GM23248 (cell line): Measurements from ENCODE around the gene RNASEL. TPM values are rescaled to one million over a fixed set of nuclear protein-coding genes. Genes with fewer than 3 reads are reported as not detected.
A peak's percentile ranks its signal among the peaks of the same experiment; 100 is the strongest.

Experiments used
- DNase-seq: peaks from one replicate; pipeline ENCODE4 v3.0.0-alpha.2; 2015
- H2AFZ ChIP-seq: fragments of 200-600 bp; sonication (generic); 2 replicates; pipeline ENCODE4 v1.6.1; 2016; ENCODE audit warnings: antibody characterized with exemption
- H3F3A ChIP-seq: fragments of 200-600 bp; sonication (generic); 2 replicates; pipeline ENCODE4 v1.6.1; 2016; ENCODE audit warnings: mild to moderate bottlenecking, antibody characterized with exemption, mixed run types; ENCODE audit not compliant: insufficient read depth
- H3K27ac ChIP-seq: fragments of 200-600 bp; sonication (generic); 2 replicates; pipeline ENCODE4 v1.5.1; 2016; ENCODE audit warnings: mild to moderate bottlenecking
- H3K27me3 ChIP-seq: fragments of 200-600 bp; sonication (generic); replicated peaks from 2 replicates; pipeline ENCODE4 v1.6.1; 2016; ENCODE audit warnings: mild to moderate bottlenecking; ENCODE audit not compliant: insufficient read depth
- H3K36me3 ChIP-seq: fragments of 200-600 bp; sonication (generic); 2 replicates; pipeline ENCODE4 v1.6.1; 2016; ENCODE audit warnings: low read depth, mild to moderate bottlenecking
- H3K4me1 ChIP-seq: fragments of 200-600 bp; sonication (generic); 2 replicates; pipeline ENCODE4 v1.6.1; 2016; ENCODE audit warnings: mild to moderate bottlenecking; ENCODE audit not compliant: insufficient read depth
- H3K4me2 ChIP-seq: fragments of 200-600 bp; sonication (generic); one replicate; pipeline ENCODE4 v1.6.1; 2016; ENCODE audit warnings: mild to moderate bottlenecking; ENCODE audit not compliant: unreplicated experiment
- H3K4me3 ChIP-seq: fragments of 200-600 bp; sonication (generic); 2 replicates; pipeline ENCODE4 v1.5.1; 2016; ENCODE audit warnings: mild to moderate bottlenecking
- H3K79me2 ChIP-seq: fragments of 200-600 bp; sonication (generic); 2 replicates; pipeline ENCODE4 v1.6.1; 2016; ENCODE audit warnings: mild to moderate bottlenecking; ENCODE audit not compliant: insufficient read depth
- H3K9ac ChIP-seq: fragments of 200-600 bp; sonication (generic); 2 replicates; pipeline ENCODE4 v1.6.1; 2016; ENCODE audit warnings: mild to moderate bottlenecking
- H3K9me2 ChIP-seq: fragments of 200-600 bp; sonication (generic); 2 replicates; pipeline ENCODE4 v1.6.1; 2016; ENCODE audit warnings: mixed run types, mild to moderate bottlenecking, moderate library complexity; ENCODE audit not compliant: insufficient read depth
- H3K9me3 ChIP-seq: fragments of 200-600 bp; sonication (generic); one replicate; pipeline ENCODE4 v1.6.1; 2017; ENCODE audit warnings: low read depth
- H4K20me1 ChIP-seq: fragments of 200-600 bp; sonication (generic); 2 replicates; pipeline ENCODE4 v1.6.0; 2016; ENCODE audit not compliant: insufficient read depth
- EZH2 ChIP-seq: fragments of 200-600 bp; sonication (generic); IDR thresholded peaks from 2 replicates; pipeline ENCODE4 v1.6.1; 2018; ENCODE audit warnings: antibody characterized with exemption, mild to moderate bottlenecking; ENCODE audit not compliant: insufficient read depth, poor library complexity, severe bottlenecking
- EZH2phosphoT487 ChIP-seq: fragments of 200-600 bp; sonication (generic); IDR thresholded peaks from 2 replicates; pipeline ENCODE4 v1.6.1; 2018; ENCODE audit warnings: antibody characterized with exemption, moderate library complexity, mild to moderate bottlenecking, low read depth; ENCODE audit not compliant: insufficient read depth
- WGBS, 2 experiments: methylation state at CpG; one replicate each; pipeline ENCODE4 v1.1.6; 2015 to 2017; ENCODE audit warnings: low lambda C conversion rate in 2 of 2, low coverage in 1 of 2; ENCODE audit errors: missing lambda C conversion rate in 2 of 2; 5-methylcytosine and 5-hydroxymethylcytosine counted together
- in situ Hi-C: fragments of 300-500 bp; cut with MboI; formaldehyde crosslinking; loops from 2 replicates; pipeline ENCODE4 v1.15.0; 2020
- polyA plus RNA-seq: library from polyadenylated mRNA; unstranded; fragments of >200 nt; fragmentation: Nextera tagmentation; extraction: Ambion mirVana; gene quantifications from 2 replicates; pipeline ENCODE4 v1.2.1, GENCODE V29; 2016
- total RNA-seq: library from RNA; depleted of rRNA; stranded (reverse); fragments of >200 nt; shearing (Covaris generic); gene quantifications from 2 replicates; pipeline ENCODE4 v1.2.3, GENCODE V29; 2014

RNASEL gene
- total and polyA plus RNA-seq, 2 experiments from 2014 or later = 7.9 to 10.1 TPM

DNA sequence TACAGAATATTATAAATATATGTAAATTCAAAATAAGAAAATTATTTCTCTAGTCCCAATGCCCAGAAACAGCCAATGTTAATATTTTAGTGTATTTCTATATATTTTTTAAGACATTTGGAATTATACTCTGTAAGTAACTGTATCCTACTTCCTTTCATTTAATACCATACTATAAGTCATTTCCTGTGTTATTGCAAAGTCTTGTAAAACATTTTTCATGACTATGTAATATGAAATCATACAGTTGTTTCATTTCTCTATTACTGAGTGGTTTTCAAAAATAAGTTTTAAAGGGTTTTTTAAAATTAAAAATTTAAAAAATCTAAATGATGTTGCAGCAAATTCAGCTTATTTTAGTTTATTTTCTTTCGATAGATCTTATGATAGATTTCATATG is 2.0 kb downstream of the RNASEL start:
- Histone ChIP-seq H3K9ac (no peak overlapping the region), H3K9me3 (no peaks in the 10 kb centered on the region), H3K4me3 (no peak overlapping the region), H3K27me3 (no peaks in the 10 kb centered on the region), H3K9me2 (no peaks in the 10 kb centered on the region), H4K20me1 (no peaks in the 10 kb centered on the region), H3F3A (no peaks in the 10 kb centered on the region), H2AFZ (no peak overlapping the region), H3K4me2 (no peak overlapping the region), H3K27ac (no peak overlapping the region), H3K4me1 (peaks cover 3% of the 10 kb centered on the region; the same call in 1 of the 2 replicates), H3K79me2 (no peaks in the 10 kb centered on the region), H3K36me3 (no peaks in the 10 kb centered on the region)
- no peak for DNase-seq
- TF ChIP-seq EZH2 = no peak
- no peak for TF ChIP-seq EZH2phosphoT487
- in situ Hi-C loops = no loop called here
- 2 to 4% methylated on average over 1 of the region's 1 CpG for WGBS, 2 experiments

DNA sequence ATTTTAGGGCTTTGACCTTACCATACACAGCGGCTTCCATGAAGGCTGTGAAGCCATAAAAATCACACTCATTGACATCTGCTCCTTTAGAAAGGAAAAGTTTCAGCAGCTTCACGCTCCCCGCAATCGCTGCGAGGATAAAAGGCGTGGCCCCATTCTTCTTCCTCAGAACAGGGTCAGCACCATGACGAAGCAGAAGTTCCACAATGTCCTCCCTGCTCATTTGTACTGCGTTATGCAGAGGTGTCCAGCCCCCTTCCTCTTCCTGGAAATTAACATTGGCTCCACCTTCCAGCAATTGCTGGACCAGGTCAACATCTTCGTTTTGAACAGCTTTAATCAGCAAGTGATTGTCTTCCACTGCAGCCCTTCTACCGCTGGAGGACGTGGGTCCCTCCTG is 2.7 kb downstream of the RNASEL start:
- Histone ChIP-seq H3K9me2 (no peaks in the 10 kb centered on the region), H3K9me3 (no peaks in the 10 kb centered on the region), H3F3A (no peaks in the 10 kb centered on the region), H3K4me2 (no peak overlapping the region), H3K9ac (no peak overlapping the region), H3K27me3 (no peaks in the 10 kb centered on the region), H3K27ac (no peak overlapping the region), H4K20me1 (no peaks in the 10 kb centered on the region), H3K79me2 (no peaks in the 10 kb centered on the region), H3K36me3 (no peaks in the 10 kb centered on the region), H3K4me1 (peaks cover 3% of the 10 kb centered on the region; the same call in 1 of the 2 replicates), H2AFZ (no peak overlapping the region), H3K4me3 (no peak overlapping the region)
- no peak for DNase-seq
- 96 to 97% methylated on average over 11 of the region's 11 CpGs for WGBS, 2 experiments
- in situ Hi-C loops = no loop called here
- TF ChIP-seq EZH2 (no peak), EZH2phosphoT487 (no peak)

DNA sequence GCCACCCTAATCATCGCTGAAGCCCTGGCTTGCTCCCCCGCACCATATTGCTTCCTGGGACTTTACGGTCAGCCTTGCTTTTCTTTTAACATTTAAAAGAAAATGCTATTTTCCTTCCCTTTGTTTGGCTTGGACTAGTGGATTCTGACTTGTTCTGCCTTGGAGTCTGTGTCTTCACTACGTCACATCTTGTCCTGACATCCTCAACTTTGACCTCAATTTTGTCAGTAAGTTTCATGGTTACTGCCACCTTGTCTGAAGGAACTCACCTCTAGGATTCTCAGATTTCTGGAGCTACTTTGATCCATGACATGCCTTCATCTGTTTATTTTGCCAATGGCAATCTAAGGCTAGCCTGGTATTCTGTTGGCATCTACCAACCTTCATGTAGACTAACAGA is 4.3 kb downstream of the RNASEL start:
- in situ Hi-C loops = no loop called here
- H3K27me3 ChIP-seq = no peaks in the 10 kb centered on the region
- H3F3A ChIP-seq = no peaks in the 10 kb centered on the region
- no peak overlapping the region for H3K4me2 ChIP-seq
- H2AFZ ChIP-seq = no peak overlapping the region
- no peak overlapping the region for H3K9ac ChIP-seq
- 97 to 98% methylated on average over 4 of the region's 4 CpGs for WGBS, 2 experiments
- H3K4me1 ChIP-seq = peaks cover 3% of the 10 kb centered on the region; the same call in 1 of the 2 replicates
- H3K79me2 ChIP-seq = no peaks in the 10 kb centered on the region
- no peak for DNase-seq
- no peaks in the 10 kb centered on the region for H3K36me3 ChIP-seq
- H4K20me1 ChIP-seq = no peaks in the 10 kb centered on the region
- H3K9me2 ChIP-seq = no peaks in the 10 kb centered on the region
- TF ChIP-seq EZH2 (no peak), EZH2phosphoT487 (no peak)
- H3K27ac ChIP-seq = no peak overlapping the region
- no peaks in the 10 kb centered on the region for H3K9me3 ChIP-seq
- no peak overlapping the region for H3K4me3 ChIP-seq

DNA sequence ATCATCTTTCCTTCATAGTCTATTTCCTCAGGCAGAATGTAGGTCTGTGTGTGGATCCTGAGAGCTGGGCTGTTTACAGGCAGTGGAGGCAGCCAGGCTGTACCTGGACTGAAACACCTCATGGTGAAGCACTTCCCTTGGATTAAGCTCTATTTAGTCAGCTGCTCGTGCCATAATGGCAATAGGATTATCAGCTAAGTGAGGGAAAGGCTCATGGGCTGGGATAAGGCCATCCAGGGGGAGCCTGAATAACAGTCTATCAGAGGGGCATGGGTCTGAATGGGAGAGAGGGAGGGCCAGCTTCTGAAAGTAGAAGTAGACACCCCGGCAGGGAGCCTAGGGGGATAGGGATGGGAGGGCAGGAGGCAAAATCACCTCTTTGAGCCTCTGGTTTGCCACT is 8.3 kb downstream of the RNASEL start:
- H2AFZ ChIP-seq = no peak overlapping the region
- no peaks in the 10 kb centered on the region for H3K27me3 ChIP-seq
- no peak overlapping the region for H3K4me3 ChIP-seq
- no peaks in the 10 kb centered on the region for H3K36me3 ChIP-seq
- no peaks in the 10 kb centered on the region for H4K20me1 ChIP-seq
- H3K79me2 ChIP-seq = no peaks in the 10 kb centered on the region
- no peak for TF ChIP-seq EZH2phosphoT487
- TF ChIP-seq EZH2 = no peak
- H3K9me2 ChIP-seq = no peaks in the 10 kb centered on the region
- in situ Hi-C loops = no loop called here
- no peak for DNase-seq
- WGBS, 2 experiments = 72 to 75% methylated on average over 2 of the region's 2 CpGs
- H3K9ac ChIP-seq = no peak overlapping the region
- H3F3A ChIP-seq = peaks cover 5% of the 10 kb centered on the region
- no peaks in the 10 kb centered on the region for H3K9me3 ChIP-seq
- H3K4me1 ChIP-seq = peaks cover 4% of the 10 kb centered on the region
- H3K27ac ChIP-seq = no peak overlapping the region
- no peak overlapping the region for H3K4me2 ChIP-seq

DNA sequence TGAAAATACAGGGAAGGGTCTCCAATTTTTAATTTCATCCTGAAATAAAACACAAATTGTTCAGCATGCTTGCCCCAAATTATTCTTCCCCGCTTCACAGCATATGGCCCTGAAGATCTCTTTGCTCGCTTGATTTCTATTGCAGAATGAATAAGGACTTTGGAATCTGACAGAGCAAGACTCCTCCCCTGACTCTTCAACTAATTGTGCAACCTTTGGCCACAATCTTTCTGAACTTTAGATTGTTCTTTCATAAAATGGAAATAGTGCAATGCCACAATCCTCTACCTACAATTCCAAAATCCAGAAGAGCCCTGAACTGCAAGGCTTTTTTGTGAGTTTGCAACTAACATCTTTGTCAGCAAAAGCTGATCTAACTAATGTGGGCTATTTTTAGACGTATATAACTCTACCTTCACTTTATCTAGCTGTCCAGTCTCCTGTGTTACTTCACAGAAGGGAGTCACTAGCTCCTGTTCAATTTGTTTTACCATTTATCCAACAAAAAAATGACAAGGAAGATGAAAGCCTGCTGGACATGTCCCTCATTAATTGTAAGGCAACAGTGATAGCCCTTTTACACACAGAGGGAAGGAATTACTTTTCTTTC is 13.4 kb downstream of the RNASEL start:
- no peak for TF ChIP-seq EZH2
- no peak for TF ChIP-seq EZH2phosphoT487
- DNase-seq = peak; percentile 84
- Histone ChIP-seq H3K27ac (0 out of 2 replicates have a peak overlapping the region, but pooled peaks have one; percentile 20), H3K27me3 (no peaks in the 10 kb centered on the region), H3K36me3 (0 out of 2 replicates have a peak, but pooled peaks cover 4% of the 10 kb centered on the region), H3K79me2 (no peaks in the 10 kb centered on the region), H4K20me1 (no peaks in the 10 kb centered on the region), H3F3A (peaks cover 7% of the 10 kb centered on the region), H3K4me3 (no peak overlapping the region), H2AFZ (no peak overlapping the region), H3K4me2 (peak overlapping the region; percentile 4), H3K4me1 (peaks cover 11% of the 10 kb centered on the region), H3K9me2 (no peaks in the 10 kb centered on the region; the same call in 1 of the 2 replicates), H3K9ac (no peak overlapping the region), H3K9me3 (no peaks in the 10 kb centered on the region)
- in situ Hi-C loops = no loop called here
- WGBS, 2 experiments = 61 to 63% methylated on average over 3 of the region's 3 CpGs
